Trophoblast cell (in vitro differentiated cells and primary cell): ENCODE data around the gene STARD7. TPM values are rescaled to one million over a fixed set of nuclear protein-coding genes. Genes with fewer than 3 reads are reported as not detected.
A peak's percentile ranks its signal among the peaks of the same experiment; 100 is the strongest.
"Not testable (repeated sequence)": the region's sequence is repeated elsewhere in the genome, so short reads cannot be mapped to it uniquely, and the experiment has no call there.

Experiments used
- DNase-seq, 2 donors: peaks; one replicate each; pipeline ENCODE4 v3.0.0-alpha.2; 2016
- H2AFZ ChIP-seq: 2 replicates; pipeline ENCODE4 v1.6.1; 2013; ENCODE audit warnings: low read length, moderate library complexity, mild to moderate bottlenecking; ENCODE audit not compliant: insufficient read depth, poor library complexity
- H2AK5ac ChIP-seq: 2 replicates; pipeline ENCODE4 v1.6.1; 2013; ENCODE audit warnings: mild to moderate bottlenecking, low read length
- H2BK120ac ChIP-seq: 2 replicates; pipeline ENCODE4 v1.6.1; 2013; ENCODE audit warnings: low read length, mild to moderate bottlenecking, moderate library complexity; ENCODE audit not compliant: insufficient read depth, poor library complexity
- H2BK12ac ChIP-seq: 2 replicates; pipeline ENCODE4 v1.6.1; 2013; ENCODE audit warnings: mild to moderate bottlenecking, low read length, moderate library complexity
- H2BK5ac ChIP-seq: 2 replicates; pipeline ENCODE4 v1.6.1; 2013; ENCODE audit warnings: low read length, low read depth, moderate library complexity, mild to moderate bottlenecking; ENCODE audit not compliant: poor library complexity
- H3K14ac ChIP-seq: 2 replicates; pipeline ENCODE4 v1.6.1; 2013; ENCODE audit warnings: mild to moderate bottlenecking, low read length
- H3K18ac ChIP-seq: 2 replicates; pipeline ENCODE4 v1.6.1; 2013; ENCODE audit warnings: mild to moderate bottlenecking, low read length
- H3K23ac ChIP-seq: 2 replicates; pipeline ENCODE4 v1.6.1; 2013; ENCODE audit warnings: low read length
- H3K27ac ChIP-seq: 2 replicates; pipeline ENCODE4 v1.5.1; 2013; ENCODE audit warnings: low read depth, mild to moderate bottlenecking, inconsistent platforms, low read length, moderate library complexity
- H3K27me3 ChIP-seq: 2 replicates; pipeline ENCODE4 v1.6.1; 2013; ENCODE audit warnings: inconsistent platforms, mild to moderate bottlenecking, low read length, moderate library complexity; ENCODE audit not compliant: insufficient read depth
- H3K36me3 ChIP-seq, 2 experiments: 1 replicate in 1 of 2; 2 replicates in 1 of 2; pipeline ENCODE4 v1.6.1; 2013; ENCODE audit warnings: low read length in 2 of 2, mild to moderate bottlenecking in 2 of 2, moderate library complexity in 1 of 2; ENCODE audit not compliant: insufficient read depth in 2 of 2, control insufficient read depth in 1 of 2
- H3K4ac ChIP-seq: 2 replicates; pipeline ENCODE4 v1.6.1; 2013; ENCODE audit warnings: low read depth, mild to moderate bottlenecking, low read length, moderate library complexity
- H3K4me1 ChIP-seq, 2 experiments: 1 replicate in 1 of 2; 2 replicates in 1 of 2; pipeline ENCODE4 v1.6.1; 2013; ENCODE audit warnings: low read length in 2 of 2, mild to moderate bottlenecking in 2 of 2, moderate library complexity in 1 of 2; ENCODE audit not compliant: insufficient read depth in 2 of 2, control insufficient read depth in 1 of 2
- H3K4me2 ChIP-seq: 2 replicates; pipeline ENCODE4 v1.6.1; 2013; ENCODE audit warnings: inconsistent platforms, mild to moderate bottlenecking, low read length, moderate library complexity
- H3K4me3 ChIP-seq: 2 replicates; pipeline ENCODE4 v1.5.1; 2013; ENCODE audit warnings: mild to moderate bottlenecking, low read depth, low read length, inconsistent platforms
- H3K79me1 ChIP-seq: one replicate; pipeline ENCODE4 v1.6.1; 2013; ENCODE audit warnings: low read length
- H3K79me2 ChIP-seq: 2 replicates; pipeline ENCODE4 v1.6.1; 2013; ENCODE audit warnings: low read length, mild to moderate bottlenecking; ENCODE audit not compliant: control insufficient read depth, insufficient read depth, poor library complexity
- H3K9ac ChIP-seq: 2 replicates; pipeline ENCODE4 v1.6.1; 2013; ENCODE audit warnings: mild to moderate bottlenecking, low read length
- H3K9me3 ChIP-seq: 2 replicates; pipeline ENCODE4 v1.6.1; 2013; ENCODE audit warnings: low read depth, mild to moderate bottlenecking, control low read depth, inconsistent platforms, low read length; ENCODE audit not compliant: insufficient read depth
- H4K12ac ChIP-seq: 2 replicates; pipeline ENCODE4 v1.6.1; 2013; ENCODE audit warnings: low read depth, mild to moderate bottlenecking, low read length, moderate library complexity
- H4K8ac ChIP-seq: 2 replicates; pipeline ENCODE4 v1.6.1; 2013; ENCODE audit warnings: low read depth, mild to moderate bottlenecking, low read length, moderate library complexity
- H4K91ac ChIP-seq: one replicate; pipeline ENCODE4 v1.6.1; 2013; ENCODE audit warnings: low read depth, mild to moderate bottlenecking, low read length, moderate library complexity
- WGBS: extraction: QIAGEN DNeasy Blood & Tissue Kit; methylation state at CpG from one replicate; pipeline ENCODE4 v1.1.7; 2013; ENCODE audit warnings: missing lambda C conversion rate; ENCODE audit not compliant: insufficient read length, insufficient coverage; ENCODE audit errors: extremely low coverage; 5-methylcytosine and 5-hydroxymethylcytosine counted together
- polyA plus RNA-seq: library from polyadenylated mRNA; stranded (reverse); fragments of 200-250 nt; gene quantifications from 2 replicates; pipeline ENCODE4 v1.2.3, GENCODE V29; 2013

Gene STARD7, protein sequence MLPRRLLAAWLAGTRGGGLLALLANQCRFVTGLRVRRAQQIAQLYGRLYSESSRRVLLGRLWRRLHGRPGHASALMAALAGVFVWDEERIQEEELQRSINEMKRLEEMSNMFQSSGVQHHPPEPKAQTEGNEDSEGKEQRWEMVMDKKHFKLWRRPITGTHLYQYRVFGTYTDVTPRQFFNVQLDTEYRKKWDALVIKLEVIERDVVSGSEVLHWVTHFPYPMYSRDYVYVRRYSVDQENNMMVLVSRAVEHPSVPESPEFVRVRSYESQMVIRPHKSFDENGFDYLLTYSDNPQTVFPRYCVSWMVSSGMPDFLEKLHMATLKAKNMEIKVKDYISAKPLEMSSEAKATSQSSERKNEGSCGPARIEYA
- 70.0 and 72.7 TPM in 2 replicates for polyA plus RNA-seq

DNA sequence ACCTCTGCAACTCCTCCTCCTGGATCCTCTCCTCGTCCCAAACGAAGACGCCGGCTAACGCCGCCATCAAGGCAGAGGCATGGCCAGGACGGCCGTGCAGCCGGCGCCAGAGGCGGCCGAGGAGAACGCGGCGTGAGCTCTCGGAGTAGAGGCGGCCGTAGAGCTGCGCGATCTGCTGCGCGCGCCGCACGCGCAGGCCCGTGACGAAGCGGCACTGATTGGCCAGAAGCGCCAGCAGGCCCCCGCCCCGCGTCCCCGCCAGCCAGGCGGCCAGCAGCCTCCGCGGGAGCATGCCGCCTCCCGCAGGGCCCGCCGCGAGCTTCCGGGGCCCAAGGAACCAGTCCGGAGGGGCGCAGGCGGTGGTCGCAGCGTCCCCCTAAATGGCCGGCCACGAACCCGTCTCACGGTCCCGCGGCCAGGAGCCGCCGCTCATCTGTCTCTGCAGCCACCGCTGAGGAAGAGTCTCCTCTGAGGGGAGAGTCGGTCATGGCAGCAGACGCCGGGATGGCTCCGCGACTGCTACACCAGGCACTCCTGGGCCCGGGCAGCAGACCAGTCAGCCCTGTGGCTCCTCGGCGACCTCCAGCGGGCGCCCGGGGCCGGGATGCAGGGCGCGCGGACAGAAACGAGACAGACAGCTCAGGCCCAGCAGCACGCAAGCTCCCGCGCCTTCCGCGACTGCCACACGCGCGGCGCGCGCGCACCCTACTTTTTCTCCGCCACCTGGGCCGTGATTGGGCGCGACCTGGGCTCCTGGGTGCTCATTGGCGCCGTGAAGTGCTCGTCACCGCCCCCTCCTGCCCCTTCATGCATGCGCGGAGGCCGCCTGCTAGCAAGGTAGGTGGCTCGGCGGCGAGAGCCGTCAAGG, at the start of gene STARD7:
TSS of gene STARD7 (minus strand) at position 685 of the 868 bp plus-strand sequence. CDS start at position 292, 393 bp downstream.
- Histone ChIP-seq H3K9me3 (no peaks in the 10 kb centered on the region), H3K79me2 (peaks cover 24% of the 10 kb centered on the region), H2AFZ (peak within 1 kb of the TSS; percentile 95), H3K4me2 (peak within 1 kb of the TSS; percentile 77), H3K23ac (no peak within 1 kb of the TSS), H3K9ac (peak within 1 kb of the TSS; percentile 99), H2BK12ac (no peak within 1 kb of the TSS), H2BK5ac (peak within 1 kb of the TSS; percentile 91), H3K4me3 (peak within 1 kb of the TSS; percentile 86), H3K14ac (peak within 1 kb of the TSS; percentile 93), H3K36me3 (peaks cover 2 to 4% of the 10 kb centered on the region in 2 experiments), H3K4me1 (peaks cover 10 to 16% of the 10 kb centered on the region in 2 experiments), H4K8ac (peak within 1 kb of the TSS; percentile 97), H3K18ac (peak within 1 kb of the TSS; percentile 92), H3K27me3 (no peaks in the 10 kb centered on the region), H2BK120ac (peak within 1 kb of the TSS; percentile 91), H3K27ac (peak within 1 kb of the TSS; percentile 94), H3K79me1 (peaks cover 6% of the 10 kb centered on the region), H3K4ac (peak within 1 kb of the TSS; percentile 83), H4K12ac (peak within 1 kb of the TSS; percentile 98), H4K91ac (peak within 1 kb of the TSS; percentile 95), H2AK5ac (peak within 1 kb of the TSS; percentile 87)
- DNase-seq: peak; percentile 98
- no CpG with 5 or more reads among the region's 100 CpGs for WGBS

DNA sequence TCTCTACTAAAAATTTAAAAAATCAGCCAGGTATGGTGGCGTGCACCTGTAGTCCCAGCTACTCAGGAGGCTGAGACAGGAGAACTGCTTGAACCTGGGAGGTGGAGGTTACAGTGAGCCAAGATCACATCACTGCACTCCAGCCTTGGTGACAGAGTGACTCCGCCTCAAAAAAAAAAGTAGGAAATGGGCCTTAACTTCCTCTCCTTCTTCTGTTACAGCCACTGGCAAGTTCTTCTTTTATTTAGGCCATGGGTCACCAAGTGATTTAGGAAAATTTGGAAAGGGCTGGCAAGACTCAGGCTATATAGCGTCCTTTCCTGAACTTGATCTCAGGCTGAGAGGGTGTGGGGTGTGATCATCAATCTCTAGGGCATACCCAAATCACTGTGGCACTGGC, 49.1 kb upstream of the STARD7 start:
- H3K4ac ChIP-seq, H3K9me3 ChIP-seq, H3K23ac ChIP-seq, H2BK120ac ChIP-seq, H3K9ac ChIP-seq, H3K27ac ChIP-seq, H3K18ac ChIP-seq, H3K79me2 ChIP-seq, H3K4me2 ChIP-seq, H3K4me3 ChIP-seq, H2BK12ac ChIP-seq, H2AK5ac ChIP-seq, H3K27me3 ChIP-seq, H2BK5ac ChIP-seq, H2AFZ ChIP-seq, H4K91ac ChIP-seq, H4K8ac ChIP-seq, H3K14ac ChIP-seq, H3K79me1 ChIP-seq, H4K12ac ChIP-seq: not testable (repeated sequence)
- peaks cover 9 to 10% of the 10 kb centered on the region in 2 experiments for H3K4me1 ChIP-seq
- peaks cover 41 to 46% of the 10 kb centered on the region in 2 experiments for H3K36me3 ChIP-seq
- peak in 1 of 2 donors; percentile 15 for DNase-seq
- WGBS: no CpG with 5 or more reads among the region's 3 CpGs

DNA sequence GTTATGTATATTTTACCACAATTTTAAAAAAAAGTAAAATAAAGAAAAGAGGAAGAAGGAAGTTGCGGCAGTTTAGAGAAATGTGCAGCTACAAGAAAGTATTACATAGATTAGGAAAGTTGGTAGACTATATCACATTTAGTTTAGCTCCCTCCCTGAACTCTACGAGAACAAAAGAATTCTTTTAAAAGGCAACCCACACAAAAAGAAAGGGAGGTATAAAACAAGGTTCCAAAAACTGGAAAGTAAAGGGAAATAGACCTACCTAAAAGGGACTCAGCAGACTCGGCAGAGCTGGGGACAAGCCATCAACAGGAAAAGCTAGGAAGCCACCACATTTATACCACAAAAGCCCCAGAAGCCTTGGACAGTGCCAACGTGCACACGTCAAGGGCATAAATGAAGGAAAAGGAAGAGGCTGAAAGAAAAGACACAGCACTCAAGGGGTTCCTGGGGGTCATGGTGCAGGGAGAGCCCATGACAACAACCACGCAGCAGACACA, 48.0 kb upstream of the STARD7 start:
- Histone ChIP-seq H4K91ac (no peak overlapping the region), H3K27ac (no peak overlapping the region), H3K18ac (no peak overlapping the region), H3K27me3 (no peaks in the 10 kb centered on the region), H3K79me1 (no peaks in the 10 kb centered on the region), H2BK5ac (no peak overlapping the region), H3K4me1 (peaks cover 10 to 13% of the 10 kb centered on the region in 2 experiments), H2BK12ac (no peak overlapping the region), H3K4me2 (no peak overlapping the region), H3K9ac (no peak overlapping the region), H3K4me3 (no peak overlapping the region), H3K36me3 (peaks cover 44 to 49% of the 10 kb centered on the region in 2 experiments), H3K14ac (no peak overlapping the region), H2AFZ (no peak overlapping the region), H3K9me3 (peaks cover 2% of the 10 kb centered on the region), H3K23ac (no peak overlapping the region), H4K8ac (no peak overlapping the region), H4K12ac (no peak overlapping the region), H3K79me2 (no peaks in the 10 kb centered on the region), H3K4ac (no peak overlapping the region), H2AK5ac (no peak overlapping the region), H2BK120ac (no peak overlapping the region)
- WGBS: no CpG with 5 or more reads among the region's 6 CpGs
- no peak for DNase-seq

DNA sequence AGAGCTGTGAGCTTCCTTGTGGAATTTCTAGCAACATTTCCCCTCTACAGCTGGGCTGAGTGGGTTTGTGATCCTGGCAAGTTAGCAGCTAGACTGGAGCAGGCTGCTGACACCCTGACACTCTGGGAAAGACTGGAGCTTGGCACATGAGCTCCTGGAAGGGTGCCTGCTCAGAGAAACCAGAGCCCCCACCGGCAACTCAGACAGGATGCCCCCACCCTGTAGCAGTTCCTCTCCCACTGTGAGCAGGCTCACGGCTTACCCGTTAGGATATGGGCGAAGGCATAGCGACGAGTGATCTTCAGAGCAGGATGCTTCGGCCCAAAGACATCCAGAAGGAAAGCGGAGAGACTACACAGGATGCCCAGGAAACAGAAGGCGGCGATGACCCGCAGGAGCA, 45.9 kb upstream of the STARD7 start:
- Histone ChIP-seq H4K91ac (no peak overlapping the region), H3K4me2 (no peak overlapping the region), H3K79me1 (no peaks in the 10 kb centered on the region), H2AFZ (no peak overlapping the region), H3K27ac (no peak overlapping the region), H3K4ac (no peak overlapping the region), H2BK5ac (no peak overlapping the region), H3K23ac (no peak overlapping the region), H3K9ac (no peak overlapping the region), H4K12ac (no peak overlapping the region), H2BK120ac (no peak overlapping the region), H3K4me1 (peaks cover 0 to 3% of the 10 kb centered on the region in 2 experiments), H2AK5ac (no peak overlapping the region), H3K14ac (no peak overlapping the region), H3K18ac (no peak overlapping the region), H3K36me3 (peaks cover 41 to 45% of the 10 kb centered on the region in 2 experiments), H2BK12ac (no peak overlapping the region), H3K79me2 (no peaks in the 10 kb centered on the region), H4K8ac (no peak overlapping the region), H3K4me3 (no peak overlapping the region), H3K27me3 (no peaks in the 10 kb centered on the region), H3K9me3 (peaks cover 2% of the 10 kb centered on the region)
- no CpG with 5 or more reads among the region's 11 CpGs for WGBS
- no peak for DNase-seq
